ENCODE data around the gene NPLOC4.

- TF ChIP-seq POLR2A (IDR thresholded peaks at IDR 0.05) = no peak
- TF ChIP-seq CTCF (IDR thresholded peaks at IDR 0.05) = no peak
Observed at GRCh38 chr17:81539961-81540675, 96.8 kb downstream of the NPLOC4 start.
